GM21447 (cell line): Measurements from ENCODE around the gene SUPT6H.
A peak's percentile ranks its signal among the peaks of the same experiment; 100 is the strongest.

Experiments used
- ATAC-seq: cut with Tn5 transposase; IDR thresholded peaks from one replicate; pipeline ENCODE4 v1.9.1; 2021; ENCODE audit not compliant: unreplicated experiment

SUPT6H gene

GRCh38 chr17:28700278-28700677 lies 38.3 kb downstream of the SUPT6H start:
- ATAC-seq: no peak

GRCh38 chr17:28700830-28701492 lies 39.0 kb downstream of the SUPT6H start:
- no peak for ATAC-seq

- no peak for ATAC-seq
Observed at GRCh38 chr17:28702026-28702751, 40.2 kb downstream of the SUPT6H start.

- ATAC-seq: no peak
Observed at GRCh38 chr17:28702752-28703150, 40.7 kb downstream of the SUPT6H start.

- no peak for ATAC-seq
Observed at GRCh38 chr17:28703552-28704218, 41.7 kb downstream of the SUPT6H start.

GRCh38 chr17:28704219-28704858 lies 42.3 kb downstream of the SUPT6H start:
- no peak for ATAC-seq

GRCh38 chr17:28705074-28705659 lies 43.2 kb downstream of the SUPT6H start:
- ATAC-seq: no peak

- no peak for ATAC-seq
Observed at GRCh38 chr17:28705728-28706334, 43.8 kb downstream of the SUPT6H start.

- no peak for ATAC-seq
Observed at GRCh38 chr17:28706471-28707338, 44.7 kb downstream of the SUPT6H start.

- no peak for ATAC-seq
Observed at GRCh38 chr17:28707339-28707720, 45.3 kb downstream of the SUPT6H start.

GRCh38 chr17:28710861-28711722 lies 49.1 kb downstream of the SUPT6H start:
- ATAC-seq: peak; percentile 68

- no peak for ATAC-seq
Observed at GRCh38 chr17:28711723-28712031, 49.7 kb downstream of the SUPT6H start, which contains the start of gene PROCA1. Gene PROCA1 (minus strand): TSS chr17:28711888. CDS start chr17:28711660, 228 bp downstream.

GRCh38 chr17:28712032-28712704 lies 50.2 kb downstream of the SUPT6H start:
- peak; percentile 29 for ATAC-seq

GRCh38 chr17:28712705-28713415 lies 50.9 kb downstream of the SUPT6H start:
- ATAC-seq: no peak

GRCh38 chr17:28714281-28714680 lies 52.3 kb downstream of the SUPT6H start:
- no peak for ATAC-seq

- ATAC-seq: no peak
Observed at GRCh38 chr17:28715217-28715616, 53.2 kb downstream of the SUPT6H start.

- no peak for ATAC-seq
Observed at GRCh38 chr17:28716740-28717577, 55.0 kb downstream of the SUPT6H start.
